ENCODE data around the gene IGFBP5.

GRCh38 chr2:216663106-216663505 lies 32.2 kb downstream of the IGFBP5 start:
- TF ChIP-seq CTCF (IDR thresholded peaks at IDR 0.05 in 2 of 3, conservative IDR thresholded peaks at IDR 0.05 in 1 of 3; ENCODE audit: borderline replicate concordance in 1 of 3, insufficient read depth in 1 of 3, low read depth in 2 of 3, low read length in 2 of 3): no peak
- no peak for TF ChIP-seq REST (IDR thresholded peaks at IDR 0.05; ENCODE audit: low read depth)
- TF ChIP-seq EZH2 (IDR thresholded peaks at IDR 0.05): no peak
- TF ChIP-seq POLR2AphosphoS5 (IDR thresholded peaks at IDR 0.05; ENCODE audit: low read depth, low read length): no peak
- TF ChIP-seq POLR2A (IDR thresholded peaks at IDR 0.05; ENCODE audit: borderline replicate concordance, extremely low read depth, insufficient read depth, insufficient read length): no peak
- TF ChIP-seq YY1 (IDR thresholded peaks at IDR 0.05; ENCODE audit: extremely low read depth, insufficient replicate concordance, low read depth, low read length): no peak
- TF ChIP-seq, protein P1, sequence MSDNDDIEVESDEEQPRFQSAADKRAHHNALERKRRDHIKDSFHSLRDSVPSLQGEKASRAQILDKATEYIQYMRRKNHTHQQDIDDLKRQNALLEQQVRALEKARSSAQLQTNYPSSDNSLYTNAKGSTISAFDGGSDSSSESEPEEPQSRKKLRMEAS (IDR thresholded peaks at IDR 0.05): no peak
